AG04449 (cell line): ENCODE data around the gene LRRTM4.

Source experiments
- CTCF ChIA-PET: fragments of 350-600 bp; formaldehyde crosslinking; extraction: SDS; loops from one replicate; lab custom pipeline; 2021; ENCODE audit warnings: antibody characterized with exemption; lab: Yijun Ruan, JAX
- POLR2A ChIA-PET: fragments of 400-600, 350-600 bp; formaldehyde crosslinking; extraction: SDS; loops from one replicate; lab custom pipeline; 2020; ENCODE audit warnings: antibody characterized with exemption, inconsistent platforms; lab: Yijun Ruan, JAX
- DNase-seq: peaks from one replicate; pipeline ENCODE4 v3.0.0-alpha.2; 2010; ENCODE audit warnings: low read depth, low spot score
- H3K4me3 ChIP-seq: 2 replicates; pipeline ENCODE4 v1.5.1; 2011; ENCODE audit warnings: low read depth, mild to moderate bottlenecking, control low read depth, low read length
- CTCF ChIP-seq: IDR thresholded peaks from one replicate; pipeline ENCODE4 v1.5.1; 2011; ENCODE audit warnings: mild to moderate bottlenecking, moderate library complexity, low read length, control low read depth, inconsistent platforms; ENCODE audit not compliant: insufficient read depth; ENCODE audit errors: missing control alignments

LRRTM4 gene

GRCh38 chr2:77421971-77422370 lies 100.2 kb downstream of the LRRTM4 start:
- no peak overlapping the region for H3K4me3 ChIP-seq
- ChIA-PET CTCF (no interaction called here), POLR2A (no interaction called here)
- DNase-seq = no peak
- TF ChIP-seq CTCF = no peak

DNA sequence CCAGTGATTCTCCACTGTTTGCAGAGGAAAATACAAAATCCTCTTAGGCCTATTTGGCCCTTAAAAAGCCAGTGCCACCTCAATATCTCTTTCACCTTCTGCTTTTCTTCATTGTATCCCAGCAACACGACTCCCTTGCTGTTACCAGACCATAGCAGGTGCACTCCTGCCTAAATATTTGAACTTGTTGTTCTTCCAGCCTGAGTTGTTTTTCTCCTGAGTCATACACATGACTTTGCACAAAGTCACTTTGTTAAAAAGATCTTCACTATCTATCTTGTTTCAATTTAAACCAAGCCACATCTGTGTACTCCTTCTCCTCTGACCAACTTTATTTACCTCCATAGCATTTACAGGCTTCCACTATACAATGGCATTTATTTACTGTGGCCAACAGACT lies 103.6 kb downstream of the LRRTM4 start:
- ChIA-PET CTCF (no interaction called here), POLR2A (no interaction called here)
- no peak for DNase-seq
- TF ChIP-seq CTCF = no peak
- no peak overlapping the region for H3K4me3 ChIP-seq

- no peak for DNase-seq
- H3K4me3 ChIP-seq = no peak overlapping the region
- no peak for TF ChIP-seq CTCF
- ChIA-PET POLR2A (no interaction called here), CTCF (no interaction called here)
Measured at GRCh38 chr2:77404189-77404588, 118.0 kb downstream of the LRRTM4 start.

- CTCF ChIA-PET = no interaction called here
- POLR2A ChIA-PET = no interaction called here
- H3K4me3 ChIP-seq = no peak overlapping the region
- no peak for DNase-seq
- TF ChIP-seq CTCF = no peak
Measured at GRCh38 chr2:77398970-77399600, 123.1 kb downstream of the LRRTM4 start.

GRCh38 chr2:77397763-77398162 lies 124.4 kb downstream of the LRRTM4 start:
- CTCF ChIA-PET = no interaction called here
- no peak overlapping the region for H3K4me3 ChIP-seq
- TF ChIP-seq CTCF = no peak
- POLR2A ChIA-PET = no interaction called here
- no peak for DNase-seq

DNA sequence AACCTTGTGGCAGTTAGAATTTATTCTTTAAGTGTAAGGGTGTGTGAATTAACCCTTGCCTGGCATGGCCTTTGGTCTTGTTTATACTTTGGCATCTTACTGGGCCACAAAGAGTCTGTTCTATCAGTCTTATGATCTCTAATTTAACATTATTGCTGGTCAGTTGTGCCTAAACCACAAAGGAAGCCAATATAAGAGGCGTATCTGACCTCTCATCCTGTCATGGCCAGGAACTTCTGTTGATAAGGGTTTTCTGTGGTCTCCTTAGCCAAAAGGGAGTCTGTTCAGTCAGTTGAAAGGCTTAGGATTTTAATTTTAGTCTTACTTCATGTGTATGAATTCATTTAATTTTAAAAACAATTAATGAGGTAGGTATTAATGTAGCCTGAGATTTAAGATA lies 127.2 kb downstream of the LRRTM4 start:
- no peak for DNase-seq
- POLR2A ChIA-PET = no interaction called here

More for the DNA sequence above, 127.2 kb downstream of the LRRTM4 start:
- no peak for TF ChIP-seq CTCF
- H3K4me3 ChIP-seq = no peak overlapping the region
- CTCF ChIA-PET = no interaction called here
